Right lobe of liver (tissue), 4 donors: ENCODE data around the gene KLF15.

Experiments
- CTCF ChIP-seq, 4 donors: fragments of 200-600 bp in 3 of 4; fragments of 450-650 bp in 1 of 4; IDR thresholded peaks; one replicate each; pipeline versions ENCODE4 v1.5.1 to v1.8.0; 2016 to 2022; ENCODE audit warnings: antibody characterized with exemption in 4 of 4, mild to moderate bottlenecking in 2 of 4
- POLR2A ChIP-seq: fragments of 450-650 bp; IDR thresholded peaks from one replicate; pipeline ENCODE4 v1.6.1; 2017; ENCODE audit warnings: antibody characterized with exemption, mild to moderate bottlenecking
- donor health status: DM: no; HTN: no; CAD: no.
- donor health status: DM: no; HTN: no; CAD: no.
- donor health status: DM: no; HTN: yes; CAD: no.

GRCh38 chr3:126395846-126396513 is 38.8 kb upstream of the KLF15 start:
- TF ChIP-seq CTCF (IDR thresholded peaks at IDR 0.05) (no peak), POLR2A (no peak)
